ENCODE data around the gene SPEM3.

- TF ChIP-seq, protein P1, sequence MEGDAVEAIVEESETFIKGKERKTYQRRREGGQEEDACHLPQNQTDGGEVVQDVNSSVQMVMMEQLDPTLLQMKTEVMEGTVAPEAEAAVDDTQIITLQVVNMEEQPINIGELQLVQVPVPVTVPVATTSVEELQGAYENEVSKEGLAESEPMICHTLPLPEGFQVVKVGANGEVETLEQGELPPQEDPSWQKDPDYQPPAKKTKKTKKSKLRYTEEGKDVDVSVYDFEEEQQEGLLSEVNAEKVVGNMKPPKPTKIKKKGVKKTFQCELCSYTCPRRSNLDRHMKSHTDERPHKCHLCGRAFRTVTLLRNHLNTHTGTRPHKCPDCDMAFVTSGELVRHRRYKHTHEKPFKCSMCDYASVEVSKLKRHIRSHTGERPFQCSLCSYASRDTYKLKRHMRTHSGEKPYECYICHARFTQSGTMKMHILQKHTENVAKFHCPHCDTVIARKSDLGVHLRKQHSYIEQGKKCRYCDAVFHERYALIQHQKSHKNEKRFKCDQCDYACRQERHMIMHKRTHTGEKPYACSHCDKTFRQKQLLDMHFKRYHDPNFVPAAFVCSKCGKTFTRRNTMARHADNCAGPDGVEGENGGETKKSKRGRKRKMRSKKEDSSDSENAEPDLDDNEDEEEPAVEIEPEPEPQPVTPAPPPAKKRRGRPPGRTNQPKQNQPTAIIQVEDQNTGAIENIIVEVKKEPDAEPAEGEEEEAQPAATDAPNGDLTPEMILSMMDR (IDR thresholded peaks at IDR 0.05): no peak
- no peak for TF ChIP-seq ZFX (IDR thresholded peaks at IDR 0.05; ENCODE audit: borderline replicate concordance)
Observed at GRCh38 chr17:7432296-7432695, 3.6 kb downstream of the SPEM3 start.

Measured in 22Rv1 (cell line).